ENCODE results near the gene SFI1. TPM values are rescaled to one million over a fixed set of nuclear protein-coding genes. Genes with fewer than 3 reads are reported as not detected.

The SFI1 gene, protein sequence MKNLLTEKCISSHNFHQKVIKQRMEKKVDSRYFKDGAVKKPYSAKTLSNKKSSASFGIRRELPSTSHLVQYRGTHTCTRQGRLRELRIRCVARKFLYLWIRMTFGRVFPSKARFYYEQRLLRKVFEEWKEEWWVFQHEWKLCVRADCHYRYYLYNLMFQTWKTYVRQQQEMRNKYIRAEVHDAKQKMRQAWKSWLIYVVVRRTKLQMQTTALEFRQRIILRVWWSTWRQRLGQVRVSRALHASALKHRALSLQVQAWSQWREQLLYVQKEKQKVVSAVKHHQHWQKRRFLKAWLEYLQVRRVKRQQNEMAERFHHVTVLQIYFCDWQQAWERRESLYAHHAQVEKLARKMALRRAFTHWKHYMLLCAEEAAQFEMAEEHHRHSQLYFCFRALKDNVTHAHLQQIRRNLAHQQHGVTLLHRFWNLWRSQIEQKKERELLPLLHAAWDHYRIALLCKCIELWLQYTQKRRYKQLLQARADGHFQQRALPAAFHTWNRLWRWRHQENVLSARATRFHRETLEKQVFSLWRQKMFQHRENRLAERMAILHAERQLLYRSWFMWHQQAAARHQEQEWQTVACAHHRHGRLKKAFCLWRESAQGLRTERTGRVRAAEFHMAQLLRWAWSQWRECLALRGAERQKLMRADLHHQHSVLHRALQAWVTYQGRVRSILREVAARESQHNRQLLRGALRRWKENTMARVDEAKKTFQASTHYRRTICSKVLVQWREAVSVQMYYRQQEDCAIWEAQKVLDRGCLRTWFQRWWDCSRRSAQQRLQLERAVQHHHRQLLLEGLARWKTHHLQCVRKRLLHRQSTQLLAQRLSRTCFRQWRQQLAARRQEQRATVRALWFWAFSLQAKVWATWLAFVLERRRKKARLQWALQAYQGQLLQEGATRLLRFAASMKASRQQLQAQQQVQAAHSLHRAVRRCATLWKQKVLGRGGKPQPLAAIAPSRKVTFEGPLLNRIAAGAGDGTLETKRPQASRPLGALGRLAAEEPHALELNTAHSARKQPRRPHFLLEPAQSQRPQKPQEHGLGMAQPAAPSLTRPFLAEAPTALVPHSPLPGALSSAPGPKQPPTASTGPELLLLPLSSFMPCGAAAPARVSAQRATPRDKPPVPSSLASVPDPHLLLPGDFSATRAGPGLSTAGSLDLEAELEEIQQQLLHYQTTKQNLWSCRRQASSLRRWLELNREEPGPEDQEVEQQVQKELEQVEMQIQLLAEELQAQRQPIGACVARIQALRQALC
- 23.1 TPM for polyA plus RNA-seq (2013, experiment 1 of 2)
- polyA plus RNA-seq (2013, experiment 2 of 2), result 20.4 TPM

GRCh38 chr22:31496007-31496734 is at the start of gene SFI1:
Gene SFI1, plus strand, starts transcription at chr22:31496536. Its CDS starts 11,749 bp downstream, at chr22:31508285.
- Histone ChIP-seq H3K36me3 (ENCODE audit: control insufficient read depth, insufficient read depth, low read length) (peaks cover 18% of the 10 kb centered on the region), H3K27ac (ENCODE audit: low read depth, low read length, severe bottlenecking) (peak within 1 kb of the TSS; percentile 43), H3K4me3 (ENCODE audit: extremely low read depth, insufficient read depth, low read length, poor library complexity, severe bottlenecking) (peak within 1 kb of the TSS; percentile 75), H3K4me1 (ENCODE audit: control insufficient read depth, insufficient read depth, low read length, poor library complexity, severe bottlenecking) (peaks cover 3% of the 10 kb centered on the region), H3K9me3 (ENCODE audit: control insufficient read depth, low read length) (peaks cover 9% of the 10 kb centered on the region)
- WGBS, 2 experiments (ENCODE audit: insufficient coverage in 2 of 2), result 0% methylated on average over 62 of the region's 70 CpGs

DNA sequence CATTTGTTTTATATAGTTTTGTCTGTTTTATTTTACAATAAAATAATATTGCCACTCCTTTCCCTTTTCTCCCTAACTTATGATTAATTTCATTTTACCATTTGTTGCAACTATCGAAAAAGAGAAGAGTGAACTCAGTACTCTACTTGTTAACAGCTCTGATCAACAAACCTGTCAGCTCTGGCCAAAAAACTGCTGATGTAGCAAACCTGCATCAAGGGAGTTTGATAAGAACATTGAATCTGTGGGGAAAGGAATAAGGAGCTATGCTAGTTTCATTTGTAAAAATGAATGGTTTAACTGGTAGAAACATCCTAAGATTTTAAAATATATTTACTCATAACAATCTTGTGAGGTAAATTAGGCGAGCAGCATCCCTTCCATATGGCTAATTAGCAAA is 49.6 kb upstream of the SFI1 start:
- no peak overlapping the region for H3K27ac ChIP-seq (ENCODE audit: low read depth, low read length, severe bottlenecking)
- 90 to 100% methylated on average over 1 of the region's 2 CpGs for WGBS, 2 experiments (ENCODE audit: insufficient coverage in 2 of 2)

DNA sequence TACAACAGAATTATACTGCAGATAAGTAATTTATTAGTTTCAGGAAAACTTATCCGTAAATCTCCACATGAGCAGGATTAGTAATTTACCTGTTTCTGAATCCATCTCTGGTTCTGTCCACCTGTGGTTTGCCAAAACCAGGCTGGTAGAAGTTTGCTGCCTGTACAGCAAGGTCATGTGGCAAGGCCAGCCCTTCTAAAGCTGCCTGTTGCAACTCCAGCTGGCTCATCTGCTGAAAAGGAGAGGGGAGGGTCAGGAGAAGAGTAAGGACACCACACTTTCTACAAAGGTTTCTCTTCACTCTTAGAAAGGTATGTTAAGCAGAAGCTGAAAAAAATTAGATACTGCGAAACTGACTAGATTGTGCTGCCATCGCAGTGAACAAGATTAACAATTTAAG is 49.0 kb upstream of the SFI1 start:
- WGBS, 2 experiments (ENCODE audit: insufficient coverage in 2 of 2), result 94 to 100% methylated on average over 1 to 3 of the region's 3 CpGs
- Histone ChIP-seq H3K9me3 (ENCODE audit: control insufficient read depth, low read length) (no peaks in the 10 kb centered on the region), H3K4me1 (ENCODE audit: control insufficient read depth, insufficient read depth, low read length, poor library complexity, severe bottlenecking) (no peaks in the 10 kb centered on the region), H3K4me3 (ENCODE audit: extremely low read depth, insufficient read depth, low read length, poor library complexity, severe bottlenecking) (no peak overlapping the region), H3K36me3 (ENCODE audit: control insufficient read depth, insufficient read depth, low read length) (peaks cover 90% of the 10 kb centered on the region), H3K27ac (ENCODE audit: low read depth, low read length, severe bottlenecking) (no peak overlapping the region)

More for the DNA sequence above, 49.6 kb upstream of the SFI1 start:
- peaks cover 92% of the 10 kb centered on the region for H3K36me3 ChIP-seq (ENCODE audit: control insufficient read depth, insufficient read depth, low read length)
- H3K4me3 ChIP-seq (ENCODE audit: extremely low read depth, insufficient read depth, low read length, poor library complexity, severe bottlenecking), result no peak overlapping the region
- H3K9me3 ChIP-seq (ENCODE audit: control insufficient read depth, low read length), result no peaks in the 10 kb centered on the region
- no peaks in the 10 kb centered on the region for H3K4me1 ChIP-seq (ENCODE audit: control insufficient read depth, insufficient read depth, low read length, poor library complexity, severe bottlenecking)

GRCh38 chr22:31448382-31448781 is 48.0 kb upstream of the SFI1 start:
- no peaks in the 10 kb centered on the region for H3K9me3 ChIP-seq (ENCODE audit: control insufficient read depth, low read length)
- peaks cover 90% of the 10 kb centered on the region for H3K36me3 ChIP-seq (ENCODE audit: control insufficient read depth, insufficient read depth, low read length)
- no peaks in the 10 kb centered on the region for H3K4me1 ChIP-seq (ENCODE audit: control insufficient read depth, insufficient read depth, low read length, poor library complexity, severe bottlenecking)
- no peak overlapping the region for H3K27ac ChIP-seq (ENCODE audit: low read depth, low read length, severe bottlenecking)
- H3K4me3 ChIP-seq (ENCODE audit: extremely low read depth, insufficient read depth, low read length, poor library complexity, severe bottlenecking), result no peak overlapping the region
- WGBS, 2 experiments (ENCODE audit: insufficient coverage in 2 of 2), result 100% methylated on average over 1 to 2 of the region's 2 CpGs

- H3K36me3 ChIP-seq (ENCODE audit: control insufficient read depth, insufficient read depth, low read length), result peaks cover 90% of the 10 kb centered on the region
- WGBS, 2 experiments (ENCODE audit: insufficient coverage in 2 of 2), result 83 to 100% methylated on average over 1 to 4 of the region's 4 CpGs
- no peak overlapping the region for H3K27ac ChIP-seq (ENCODE audit: low read depth, low read length, severe bottlenecking)
These were observed 46.8 kb upstream of the SFI1 start for GRCh38 chr22:31449506-31449905.

DNA sequence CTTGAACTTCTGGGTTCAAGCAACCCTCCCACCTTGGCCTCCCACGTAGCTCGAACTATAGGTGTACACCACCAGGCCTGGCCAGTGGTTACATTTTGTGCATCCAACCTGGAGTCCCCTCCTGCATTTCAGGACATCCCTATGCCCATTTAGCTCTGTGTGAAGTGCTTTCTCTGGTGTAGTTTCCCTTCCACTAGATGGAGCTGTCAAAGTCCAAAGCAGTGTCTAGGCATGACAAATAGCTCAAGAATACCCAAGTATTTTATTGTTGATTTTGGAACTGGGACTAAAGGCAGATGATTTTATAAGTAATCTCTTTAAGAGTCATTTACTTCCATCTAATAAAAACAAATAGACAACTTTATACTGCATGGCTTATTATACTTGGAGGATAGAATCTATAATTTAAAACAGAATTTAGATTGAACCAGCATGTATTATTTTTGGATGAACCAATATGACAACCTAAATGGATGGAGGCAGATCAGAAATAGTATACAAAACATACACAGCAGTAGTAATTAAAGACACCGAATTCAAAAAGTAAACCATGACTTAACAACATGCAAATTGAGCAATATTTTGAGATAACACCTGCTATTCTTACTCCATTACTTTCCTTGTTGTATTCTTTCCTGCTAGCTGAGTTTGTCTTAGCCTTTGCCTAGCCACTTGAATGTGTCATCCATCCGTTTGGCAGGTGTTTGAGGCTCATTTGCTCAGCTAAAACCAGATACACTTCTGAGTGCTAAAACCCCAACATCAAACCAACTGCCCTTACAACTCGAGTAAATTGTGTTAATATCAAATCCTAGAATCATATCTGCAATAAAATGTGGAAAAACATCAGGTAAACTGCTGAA is 44.4 kb upstream of the SFI1 start:
- Histone ChIP-seq H3K27ac (ENCODE audit: low read depth, low read length, severe bottlenecking) (no peak overlapping the region), H3K4me1 (ENCODE audit: control insufficient read depth, insufficient read depth, low read length, poor library complexity, severe bottlenecking) (no peaks in the 10 kb centered on the region), H3K4me3 (ENCODE audit: extremely low read depth, insufficient read depth, low read length, poor library complexity, severe bottlenecking) (no peak overlapping the region), H3K36me3 (ENCODE audit: control insufficient read depth, insufficient read depth, low read length) (peaks cover 87% of the 10 kb centered on the region), H3K9me3 (ENCODE audit: control insufficient read depth, low read length) (no peaks in the 10 kb centered on the region)
- 92 to 100% methylated on average over 2 to 4 of the region's 5 CpGs for WGBS, 2 experiments (ENCODE audit: insufficient coverage in 2 of 2)

More at GRCh38 chr22:31449506-31449905, 46.8 kb upstream of the SFI1 start:
- Histone ChIP-seq H3K4me1 (ENCODE audit: control insufficient read depth, insufficient read depth, low read length, poor library complexity, severe bottlenecking) (no peaks in the 10 kb centered on the region), H3K9me3 (ENCODE audit: control insufficient read depth, low read length) (no peaks in the 10 kb centered on the region), H3K4me3 (ENCODE audit: extremely low read depth, insufficient read depth, low read length, poor library complexity, severe bottlenecking) (no peak overlapping the region)

- Histone ChIP-seq H3K36me3 (ENCODE audit: control insufficient read depth, insufficient read depth, low read length) (peaks cover 76% of the 10 kb centered on the region), H3K9me3 (ENCODE audit: control insufficient read depth, low read length) (no peaks in the 10 kb centered on the region), H3K27ac (ENCODE audit: low read depth, low read length, severe bottlenecking) (no peak overlapping the region), H3K4me1 (ENCODE audit: control insufficient read depth, insufficient read depth, low read length, poor library complexity, severe bottlenecking) (no peaks in the 10 kb centered on the region), H3K4me3 (ENCODE audit: extremely low read depth, insufficient read depth, low read length, poor library complexity, severe bottlenecking) (no peak overlapping the region)
- WGBS, 2 experiments (ENCODE audit: insufficient coverage in 2 of 2), result 92 to 93% methylated on average over 2 to 3 of the region's 3 CpGs
These were observed 34.6 kb upstream of the SFI1 start for GRCh38 chr22:31461699-31462098.

DNA sequence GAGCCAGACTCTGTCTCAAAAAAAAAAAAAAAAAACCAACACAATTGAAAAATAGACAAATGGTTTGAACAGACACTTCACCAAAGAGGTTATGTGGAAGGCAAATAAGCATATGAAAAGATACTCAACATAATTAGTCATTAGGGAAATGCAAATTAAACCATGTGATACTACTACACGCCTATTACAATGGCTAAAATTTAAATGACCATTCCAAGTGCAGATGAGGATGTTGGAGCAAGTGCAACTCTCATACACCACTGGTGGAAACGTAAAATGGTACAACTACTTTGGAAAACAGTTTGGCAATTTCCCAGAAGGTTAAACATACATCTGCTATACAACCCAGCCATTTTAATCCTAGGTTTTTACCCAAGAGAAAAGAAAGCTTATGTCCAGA is 31.0 kb upstream of the SFI1 start:
- Histone ChIP-seq H3K36me3 (ENCODE audit: control insufficient read depth, insufficient read depth, low read length) (peaks cover 81% of the 10 kb centered on the region), H3K27ac (ENCODE audit: low read depth, low read length, severe bottlenecking) (no peak overlapping the region), H3K4me1 (ENCODE audit: control insufficient read depth, insufficient read depth, low read length, poor library complexity, severe bottlenecking) (no peaks in the 10 kb centered on the region), H3K4me3 (ENCODE audit: extremely low read depth, insufficient read depth, low read length, poor library complexity, severe bottlenecking) (no peak overlapping the region), H3K9me3 (ENCODE audit: control insufficient read depth, low read length) (no peaks in the 10 kb centered on the region)
- 83 to 92% methylated on average over 1 to 2 of the region's 2 CpGs for WGBS, 2 experiments (ENCODE audit: insufficient coverage in 2 of 2)

DNA sequence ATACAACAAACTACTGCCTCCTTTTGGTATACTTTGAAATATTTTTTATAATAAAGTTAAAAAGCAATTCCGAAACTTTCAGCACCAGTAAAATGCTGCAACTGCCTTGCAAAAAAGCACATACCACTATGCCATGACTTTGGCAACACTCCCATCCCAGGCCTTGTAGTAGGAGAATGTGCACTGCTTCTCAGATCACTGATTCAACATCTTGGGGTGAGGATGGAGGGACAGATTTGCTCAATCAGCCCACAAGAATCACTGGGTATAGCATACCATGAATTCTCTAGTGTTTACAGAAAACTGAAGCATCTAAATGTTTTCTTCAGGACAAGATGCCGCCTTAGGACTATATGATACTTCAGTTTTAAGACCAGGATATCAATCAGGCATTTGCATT is 21.6 kb upstream of the SFI1 start:
- no peak overlapping the region for H3K4me3 ChIP-seq (ENCODE audit: extremely low read depth, insufficient read depth, low read length, poor library complexity, severe bottlenecking)
- H3K27ac ChIP-seq (ENCODE audit: low read depth, low read length, severe bottlenecking), result no peak overlapping the region
- H3K9me3 ChIP-seq (ENCODE audit: control insufficient read depth, low read length), result no peaks in the 10 kb centered on the region
- WGBS, 2 experiments (ENCODE audit: insufficient coverage in 2 of 2), result no CpG with 5 or more reads among the region's 2 CpGs
- peaks cover 88% of the 10 kb centered on the region for H3K36me3 ChIP-seq (ENCODE audit: control insufficient read depth, insufficient read depth, low read length)
- H3K4me1 ChIP-seq (ENCODE audit: control insufficient read depth, insufficient read depth, low read length, poor library complexity, severe bottlenecking), result no peaks in the 10 kb centered on the region

Measured in mesodermal cell (in vitro differentiated cells).